Activated CD8-positive, alpha-beta memory T cell treated with anti-CD3 and anti-CD28 coated beads for 4 hours (primary cell): ENCODE results near the gene GAN.
"Not testable (repeated sequence)": the region's sequence is repeated elsewhere in the genome, so short reads cannot be mapped to it uniquely, and the experiment has no call there.

ENCODE experiments used
- DNase-seq, 2 donors: peaks; one replicate each; pipeline ENCODE4 v3.0.0-alpha.2; 2020; ENCODE audit warnings: low read depth in 2 of 2

Gene GAN

DNA sequence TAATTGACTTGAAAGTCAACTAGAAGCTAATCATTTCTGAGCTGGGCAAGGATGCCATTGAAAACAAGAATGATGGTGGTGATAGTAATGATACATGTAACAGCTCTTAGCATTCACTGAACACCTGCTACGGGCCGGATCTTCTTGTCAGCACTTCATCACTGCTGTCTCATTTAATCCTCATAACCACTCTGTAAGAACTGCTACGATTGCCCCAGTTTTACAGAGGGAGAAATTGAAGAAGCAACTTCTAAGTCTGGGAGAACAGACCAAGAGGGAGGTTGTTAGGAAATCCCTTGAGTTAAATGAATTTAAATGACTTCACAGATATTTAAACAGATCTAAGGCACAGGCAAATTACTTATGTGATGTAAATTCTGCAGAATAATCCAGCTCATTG lies 7.0 kb upstream of the GAN start:
- DNase-seq: no peak

GRCh38 chr16:81310045-81310644 lies 4.6 kb upstream of the GAN start:
- no peak for DNase-seq

DNA sequence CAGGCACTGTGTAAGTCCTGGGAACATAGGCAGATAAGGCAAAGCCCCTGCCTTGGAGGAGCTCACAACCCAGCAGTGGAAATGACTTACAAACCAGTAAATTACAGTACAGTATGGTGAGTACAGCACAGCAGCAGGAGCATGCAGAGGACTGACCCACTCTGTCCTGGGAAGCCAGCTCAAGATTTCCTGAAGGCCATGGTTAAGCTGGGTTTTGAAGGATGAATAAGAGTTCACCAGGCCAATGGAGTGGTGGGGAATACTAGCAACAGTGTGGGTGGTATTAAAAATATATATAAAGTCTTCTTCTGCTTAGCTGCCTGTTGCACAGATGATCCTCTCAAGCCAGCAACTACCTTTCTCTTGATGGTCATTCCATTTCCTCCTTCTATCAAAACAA lies 3.0 kb upstream of the GAN start:
- no peak for DNase-seq

DNA sequence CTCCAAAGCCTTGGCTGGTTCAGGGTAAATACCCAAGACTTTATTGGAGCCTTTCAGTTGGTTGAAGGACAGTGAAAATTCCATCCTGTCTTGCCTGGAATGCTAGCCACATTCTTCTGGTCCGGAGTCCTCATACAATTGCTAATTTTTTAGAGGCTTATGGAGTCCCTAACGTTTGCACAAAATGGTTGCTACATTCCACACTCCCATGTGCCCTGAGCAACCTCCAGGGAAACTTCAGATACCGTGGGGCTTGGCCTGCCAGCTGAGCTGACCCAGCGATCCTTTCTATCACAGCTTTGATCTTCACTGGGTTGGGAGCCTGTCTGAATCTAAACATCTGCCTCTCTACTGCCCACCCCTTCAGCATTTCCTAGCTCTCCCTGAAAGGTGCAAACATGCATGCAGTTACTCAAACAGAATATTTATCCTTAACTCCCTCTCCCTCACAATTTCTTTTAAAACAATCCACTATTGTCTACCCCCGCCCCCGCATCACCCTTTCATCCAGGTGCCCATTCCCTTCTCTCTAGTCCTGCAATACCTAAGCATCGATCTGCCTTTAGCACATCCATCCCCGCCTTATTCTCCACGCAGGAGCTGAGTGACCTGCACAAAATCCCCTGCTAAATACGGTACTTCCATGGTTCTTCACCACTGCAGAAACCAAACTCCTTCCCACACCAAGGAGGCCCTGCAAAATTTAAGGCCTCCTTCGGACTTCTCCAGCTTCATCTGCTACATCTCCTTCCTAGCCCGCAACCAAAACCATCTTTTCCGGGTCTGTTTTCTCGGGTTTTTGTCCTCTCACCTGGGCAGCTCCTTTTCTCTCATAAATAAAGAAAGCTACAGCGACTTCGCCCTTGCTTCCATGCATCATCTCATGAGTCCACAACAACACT lies 810 bp upstream of the GAN start:
- no peak for DNase-seq

GRCh38 chr16:81315271-81316175 lies 761 bp downstream of the GAN start:
- peak; percentile 12 to 14 for DNase-seq

DNA sequence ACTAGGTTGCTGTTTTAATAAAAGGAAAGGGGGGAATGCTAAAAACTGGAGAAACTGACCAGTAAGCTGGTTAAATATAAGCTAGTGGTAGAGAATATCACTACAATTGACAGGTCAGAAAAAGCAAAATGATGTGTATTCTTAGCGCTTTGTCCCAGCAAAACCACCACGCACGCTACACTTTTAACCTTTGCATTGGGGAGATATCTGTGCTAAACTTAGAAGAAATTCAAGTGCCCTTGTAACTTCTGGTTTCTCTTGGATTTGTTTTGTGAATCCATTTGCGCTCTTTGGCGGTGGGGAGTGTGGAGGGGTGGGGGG lies 1.4 kb downstream of the GAN start:
- no peak for DNase-seq

GRCh38 chr16:81318711-81319110 lies 3.9 kb downstream of the GAN start:
- DNase-seq: no peak

DNA sequence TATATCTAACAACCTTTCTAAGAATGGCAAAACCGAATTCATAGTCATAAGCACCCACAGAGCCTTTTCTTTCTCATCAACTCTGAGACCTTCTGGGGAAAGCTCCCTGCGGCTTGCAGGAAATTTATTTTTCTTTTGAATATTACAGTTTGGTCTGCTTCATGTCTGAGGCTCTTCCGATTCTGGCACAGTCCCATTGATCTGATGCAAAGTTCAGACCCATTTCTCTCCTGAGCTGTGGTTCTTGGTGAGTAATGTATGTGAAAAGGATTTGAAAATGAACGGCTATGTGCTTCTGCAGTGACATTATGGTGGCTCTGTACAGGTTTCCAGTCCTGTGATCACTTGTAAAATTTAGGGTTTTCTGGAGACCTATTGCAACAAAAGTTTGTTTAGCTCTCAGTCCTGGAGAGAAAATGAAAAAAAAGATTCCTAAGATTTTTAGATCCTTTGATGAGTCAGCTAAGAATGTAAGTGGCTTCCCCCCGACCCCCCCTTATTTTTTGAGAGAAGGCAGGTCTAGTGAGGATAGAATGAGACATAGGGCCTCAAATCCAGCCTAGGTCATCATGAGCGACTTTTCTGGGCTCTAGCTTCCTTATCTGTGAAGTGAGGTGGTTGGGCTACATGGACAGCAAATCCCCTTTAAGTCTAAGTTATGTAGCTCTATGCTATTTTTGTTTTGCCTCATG lies 4.6 kb downstream of the GAN start:
- DNase-seq: no peak

GRCh38 chr16:81321039-81321438 lies 6.3 kb downstream of the GAN start:
- DNase-seq: no peak

GRCh38 chr16:81321536-81321935 lies 6.8 kb downstream of the GAN start:
- no peak for DNase-seq

DNA sequence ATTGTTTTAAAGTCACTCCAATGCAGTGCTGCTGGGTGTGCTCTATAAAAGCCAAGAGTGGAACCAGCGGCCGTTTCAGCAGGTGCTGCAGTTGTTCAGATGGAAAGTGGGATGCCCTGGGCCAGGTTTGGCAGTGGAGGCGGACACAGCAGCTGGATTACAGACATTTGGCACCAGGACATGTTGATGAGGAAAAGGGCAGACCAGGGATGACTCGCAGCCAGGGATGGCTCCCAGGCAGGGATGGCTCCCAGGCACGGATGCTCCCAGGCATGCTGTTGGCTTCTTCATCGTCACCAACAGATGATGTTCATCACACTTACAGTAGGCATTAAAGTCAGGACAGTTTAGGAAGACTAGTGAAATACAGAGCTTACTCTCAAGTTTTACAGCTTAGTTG lies 10.0 kb downstream of the GAN start:
- no peak for DNase-seq

DNA sequence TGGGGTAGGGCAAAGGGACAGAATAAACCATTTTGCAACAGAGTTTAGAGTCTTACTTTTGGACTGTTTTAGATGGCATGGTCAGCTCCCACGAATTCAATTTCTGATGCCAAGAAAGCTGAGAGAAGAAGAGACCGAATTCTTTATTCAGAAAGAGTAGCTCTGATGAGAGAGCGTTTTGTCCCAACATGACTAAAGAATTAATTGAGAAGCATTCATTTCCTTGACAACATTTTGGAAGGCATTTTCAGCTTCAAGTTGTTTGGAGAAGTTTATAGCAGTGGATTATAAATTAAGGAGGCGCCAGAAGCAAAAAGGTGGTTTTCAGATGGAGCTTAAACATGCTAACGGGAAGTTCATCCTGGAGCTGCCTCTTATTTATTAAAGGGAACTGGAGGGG lies 12.2 kb downstream of the GAN start:
- no peak for DNase-seq

- no peak for DNase-seq
Observed at GRCh38 chr16:81327447-81328196, 12.9 kb downstream of the GAN start.

- no peak for DNase-seq
Observed at GRCh38 chr16:81329947-81330346, 15.2 kb downstream of the GAN start.

DNA sequence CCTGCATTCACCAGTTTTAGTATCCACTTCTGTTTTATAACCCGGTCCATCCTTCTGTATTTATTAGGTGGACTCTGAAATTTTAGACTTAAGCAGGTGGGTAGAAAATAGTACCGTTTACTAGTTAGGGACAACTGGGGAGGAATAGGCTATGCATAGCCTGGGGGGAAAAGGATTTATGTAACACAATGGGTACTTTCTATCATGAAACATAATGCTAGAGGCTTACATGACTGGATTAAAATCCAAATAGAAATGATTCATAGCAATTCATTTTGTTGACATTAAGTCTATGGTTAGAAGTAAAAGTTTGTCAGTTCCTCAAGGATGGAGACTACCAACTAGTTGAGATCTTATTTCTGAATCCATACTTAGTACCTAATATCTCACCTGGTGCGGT lies 18.6 kb downstream of the GAN start:
- DNase-seq: no peak

- no peak for DNase-seq
Observed at GRCh38 chr16:81335669-81336068, 20.9 kb downstream of the GAN start.

GRCh38 chr16:81337097-81337496 lies 22.3 kb downstream of the GAN start:
- no peak for DNase-seq

GRCh38 chr16:81345172-81345571 lies 30.4 kb downstream of the GAN start:
- DNase-seq: not testable (repeated sequence)

DNA sequence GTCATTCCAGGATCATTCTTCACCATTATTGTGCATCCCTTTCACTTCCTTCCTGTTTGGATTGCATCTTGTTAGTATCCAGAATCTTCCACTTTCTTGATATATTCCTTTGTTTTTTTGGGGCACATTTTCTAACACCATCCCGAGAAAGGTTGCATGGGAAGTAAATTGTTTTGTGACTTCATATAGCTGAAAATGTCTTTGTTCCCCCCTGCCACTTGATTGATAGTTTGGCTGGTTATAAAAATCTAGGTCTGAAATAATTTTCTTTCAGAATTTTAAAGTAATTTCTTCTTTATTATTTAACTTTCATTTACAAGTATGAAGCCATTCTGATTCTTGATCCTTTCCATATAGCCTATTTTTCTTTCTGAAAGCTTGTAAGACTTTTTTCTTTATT lies 32.7 kb downstream of the GAN start:
- no peak for DNase-seq

GRCh38 chr16:81349608-81350305 lies 35.0 kb downstream of the GAN start:
- no peak for DNase-seq

DNA sequence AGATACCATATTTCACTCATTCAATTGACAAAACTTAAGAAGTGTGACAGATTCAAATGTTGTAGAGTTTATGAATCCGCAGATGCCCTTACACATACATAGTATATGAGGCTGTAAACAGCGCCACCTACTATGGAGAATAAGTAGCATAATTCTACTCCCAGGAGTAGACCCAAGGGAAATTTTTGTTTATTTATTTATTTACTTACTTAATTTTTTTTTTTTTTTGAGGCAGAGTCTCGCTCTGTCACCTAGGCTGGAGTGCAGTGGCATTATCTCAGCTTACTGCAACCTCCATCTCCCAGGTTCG lies 35.5 kb downstream of the GAN start:
- DNase-seq: no peak
